ENCODE results near the gene PKMYT1. TPM values are rescaled to one million over a fixed set of nuclear protein-coding genes. Genes with fewer than 3 reads are reported as not detected.

Gene PKMYT1
- total RNA-seq, 2 donors from 2014 or later: 0.76 to 1.6 TPM

- intact Hi-C loops (cut with DNase I): no loop called here
Measured at GRCh38 chr16:2979669-2980226, 498 bp downstream of the PKMYT1 start.

GRCh38 chr16:2977440-2977839 is 2.8 kb downstream of the PKMYT1 start:
- intact Hi-C loops (cut with DNase I): no loop called here
- DNase-seq (ENCODE audit: low spot score): no peak

More at GRCh38 chr16:2979669-2980226, 498 bp downstream of the PKMYT1 start:
- no peak for DNase-seq (ENCODE audit: low spot score)

DNA sequence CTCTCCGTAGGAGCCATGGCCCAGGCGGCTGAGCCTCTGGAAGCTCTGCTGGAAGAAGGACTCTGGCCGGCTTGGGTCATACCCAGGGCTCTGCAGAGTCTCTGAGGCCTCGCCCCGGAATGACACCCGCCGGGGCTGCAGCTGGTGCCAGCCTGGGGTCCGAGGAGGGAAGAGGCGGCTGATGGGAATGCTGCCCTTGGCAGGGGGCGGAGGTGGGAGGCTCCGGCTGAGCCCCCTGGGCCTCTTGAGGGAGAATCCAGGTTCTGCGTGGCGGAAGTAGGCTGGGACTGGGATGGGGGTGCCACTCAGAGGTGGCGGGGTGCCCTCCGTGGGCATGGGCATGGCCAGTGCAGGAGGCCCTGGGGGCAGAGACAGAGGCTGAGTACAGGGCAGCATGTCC is 3.6 kb downstream of the PKMYT1 start:
- no peak for DNase-seq (ENCODE audit: low spot score)
- intact Hi-C loops (cut with DNase I): no loop called here

GRCh38 chr16:2976201-2976600 is 4.0 kb downstream of the PKMYT1 start:
- intact Hi-C loops (cut with DNase I): no loop called here

GRCh38 chr16:2975161-2975795 is 5.0 kb downstream of the PKMYT1 start:
- DNase-seq (ENCODE audit: low spot score): no peak
- intact Hi-C loops (cut with DNase I): no loop called here

More at GRCh38 chr16:2976201-2976600, 4.0 kb downstream of the PKMYT1 start:
- no peak for DNase-seq (ENCODE audit: low spot score)

DNA sequence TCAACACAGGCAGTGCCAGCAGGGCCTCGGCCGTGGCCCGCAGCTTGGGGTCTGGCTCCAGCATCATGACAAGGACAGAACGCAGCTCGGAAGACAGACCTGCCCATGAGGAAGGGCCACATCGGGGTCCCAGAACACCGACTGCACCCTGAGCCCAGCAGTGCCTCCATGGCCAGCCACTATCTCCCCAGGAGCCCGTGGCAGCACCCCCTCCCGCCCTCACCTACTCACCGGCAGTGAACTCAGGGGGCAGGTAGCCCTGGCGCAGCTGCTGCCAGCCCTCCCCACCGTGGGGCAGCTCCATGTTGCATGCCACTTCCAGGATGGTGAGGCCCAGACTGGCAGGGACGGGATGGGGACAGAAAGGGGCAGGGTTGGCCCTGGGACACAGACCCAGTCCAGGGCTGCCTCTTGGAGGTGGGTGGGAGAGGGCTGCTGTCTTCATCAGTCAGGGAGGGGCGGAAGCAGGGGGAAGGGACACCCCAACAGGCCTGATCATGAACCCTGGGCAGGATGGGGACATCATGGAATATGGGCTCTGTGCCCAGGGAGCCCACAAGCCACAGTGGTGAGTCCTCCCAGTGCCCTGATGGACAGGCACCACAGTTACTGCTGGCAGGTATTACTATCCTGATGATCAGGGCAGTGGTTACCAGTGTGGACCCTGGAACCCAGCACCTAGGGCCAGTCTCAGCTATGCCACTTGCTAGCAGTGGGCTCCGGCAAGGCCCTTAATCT is 5.8 kb downstream of the PKMYT1 start:
- no peak for DNase-seq (ENCODE audit: low spot score)
- intact Hi-C loops (cut with DNase I): no loop called here

DNA sequence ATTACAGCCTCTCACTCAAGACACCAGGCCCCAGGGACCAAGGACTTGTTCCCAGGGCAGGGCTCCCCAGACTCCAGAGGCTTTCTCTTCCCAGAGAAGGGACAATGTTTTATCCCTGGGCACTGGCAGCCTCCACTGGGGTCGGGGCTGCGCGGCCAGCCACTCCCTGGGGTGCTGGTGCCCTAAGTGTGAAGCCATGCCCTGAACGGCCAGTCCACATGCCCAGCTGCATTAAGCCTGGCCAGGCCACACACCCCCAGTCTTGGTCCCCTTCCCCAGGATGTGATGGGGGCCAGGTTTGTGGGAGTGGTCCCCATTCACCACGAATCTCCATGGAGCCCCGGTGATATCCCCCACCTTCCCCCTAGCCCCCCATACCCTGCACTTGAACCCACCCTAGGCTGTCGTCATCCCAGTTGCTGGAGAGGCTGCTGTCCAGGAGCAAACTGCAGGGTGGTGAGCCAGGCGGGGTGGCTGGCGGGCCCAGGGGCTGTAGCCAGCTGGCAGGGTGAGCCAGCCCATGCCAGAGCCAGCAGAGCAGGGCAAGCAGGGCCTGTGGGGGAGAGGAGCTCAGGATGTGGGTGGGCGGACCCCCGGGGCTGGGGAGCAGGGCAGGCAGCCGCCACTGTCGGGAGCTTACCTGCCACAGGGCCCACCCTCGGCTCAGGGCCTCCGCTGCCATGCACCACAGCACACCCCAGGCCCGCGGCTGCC is 6.5 kb downstream of the PKMYT1 start:
- no peak for DNase-seq (ENCODE audit: low spot score)
- intact Hi-C loops (cut with DNase I): no loop called here

DNA sequence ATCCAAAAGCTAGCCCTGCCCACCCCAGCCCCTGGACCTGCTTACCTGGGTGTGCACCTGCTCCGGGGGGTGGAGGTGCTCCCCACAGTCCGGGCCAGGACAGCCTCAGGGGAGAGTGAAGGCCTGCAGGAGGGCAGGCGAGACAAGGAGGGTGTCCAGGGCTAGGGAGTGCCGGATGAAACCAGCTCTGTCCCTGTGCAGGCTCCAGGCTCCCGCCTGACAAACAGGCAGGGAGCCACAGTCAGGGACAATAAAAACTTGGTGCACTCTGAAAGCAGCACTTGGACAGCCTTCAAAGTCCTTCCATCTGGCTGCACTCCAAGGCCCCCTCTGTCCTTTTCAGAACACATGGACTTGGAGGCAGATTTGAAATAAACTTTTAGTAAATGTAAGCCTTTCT is 7.2 kb downstream of the PKMYT1 start:
- intact Hi-C loops (cut with DNase I): no loop called here
- DNase-seq (ENCODE audit: low spot score): no peak

- no peak for DNase-seq (ENCODE audit: low spot score)
- intact Hi-C loops (cut with DNase I): no loop called here
Measured at GRCh38 chr16:2971985-2972784, 8.1 kb downstream of the PKMYT1 start.

DNA sequence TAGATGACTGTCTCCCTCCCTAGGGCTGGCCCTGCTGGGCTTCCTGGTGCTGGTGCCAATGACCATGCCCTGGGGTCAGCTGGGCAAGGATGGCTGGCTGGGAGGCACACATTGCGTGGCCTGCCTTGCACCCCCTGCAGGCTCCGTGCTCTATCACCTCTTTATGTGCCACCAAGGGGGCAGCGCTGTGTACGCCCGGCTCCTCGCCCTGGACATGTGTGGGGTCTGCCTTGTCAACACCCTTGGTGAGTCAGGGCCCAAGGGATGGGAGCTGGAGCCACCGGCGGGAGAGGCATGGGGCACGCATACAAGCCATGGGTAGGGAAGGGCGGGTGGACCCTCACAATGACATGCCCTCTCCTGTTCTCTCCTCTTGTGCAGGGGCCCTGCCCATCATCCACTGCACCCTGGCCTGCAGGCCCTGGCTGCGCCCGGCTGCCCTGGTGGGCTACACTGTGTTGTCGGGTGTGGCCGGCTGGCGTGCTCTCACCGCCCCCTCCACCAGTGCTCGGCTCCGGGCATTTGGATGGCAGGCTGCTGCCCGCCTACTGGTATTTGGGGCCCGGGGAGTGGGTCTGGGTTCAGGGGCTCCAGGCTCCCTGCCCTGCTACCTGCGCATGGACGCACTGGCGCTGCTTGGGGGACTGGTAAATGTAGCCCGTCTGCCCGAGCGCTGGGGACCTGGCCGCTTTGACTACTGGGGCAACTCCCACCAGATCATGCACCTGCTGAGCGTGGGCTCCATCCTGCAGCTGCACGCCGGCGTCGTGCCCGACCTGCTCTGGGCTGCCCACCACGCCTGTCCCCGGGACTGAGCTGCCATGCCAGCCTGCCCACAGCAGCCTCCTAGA is 8.9 kb downstream of the PKMYT1 start:
- intact Hi-C loops (cut with DNase I): no loop called here
- DNase-seq (ENCODE audit: low spot score): no peak

DNA sequence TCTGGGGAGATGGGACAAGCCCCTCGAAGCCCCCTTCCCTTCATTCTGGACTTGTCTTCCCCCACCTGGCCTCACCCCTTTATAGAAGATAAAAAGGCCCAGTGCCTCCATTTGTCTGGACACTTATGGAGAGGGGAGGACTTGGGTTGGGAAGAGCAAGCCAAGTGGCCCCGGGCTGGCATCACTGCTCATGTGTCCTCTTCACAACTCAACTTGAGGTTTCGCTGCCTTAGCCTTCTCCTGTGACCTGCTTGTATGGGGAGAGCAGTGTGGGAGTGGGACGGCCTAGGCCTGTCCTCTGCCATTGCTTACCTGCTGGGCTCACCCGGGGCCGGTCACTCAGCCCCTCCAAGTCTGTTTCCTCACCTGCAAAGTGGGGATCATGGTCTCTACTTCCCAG is 9.7 kb downstream of the PKMYT1 start:
- DNase-seq (ENCODE audit: low spot score): no peak
- intact Hi-C loops (cut with DNase I): no loop called here

DNA sequence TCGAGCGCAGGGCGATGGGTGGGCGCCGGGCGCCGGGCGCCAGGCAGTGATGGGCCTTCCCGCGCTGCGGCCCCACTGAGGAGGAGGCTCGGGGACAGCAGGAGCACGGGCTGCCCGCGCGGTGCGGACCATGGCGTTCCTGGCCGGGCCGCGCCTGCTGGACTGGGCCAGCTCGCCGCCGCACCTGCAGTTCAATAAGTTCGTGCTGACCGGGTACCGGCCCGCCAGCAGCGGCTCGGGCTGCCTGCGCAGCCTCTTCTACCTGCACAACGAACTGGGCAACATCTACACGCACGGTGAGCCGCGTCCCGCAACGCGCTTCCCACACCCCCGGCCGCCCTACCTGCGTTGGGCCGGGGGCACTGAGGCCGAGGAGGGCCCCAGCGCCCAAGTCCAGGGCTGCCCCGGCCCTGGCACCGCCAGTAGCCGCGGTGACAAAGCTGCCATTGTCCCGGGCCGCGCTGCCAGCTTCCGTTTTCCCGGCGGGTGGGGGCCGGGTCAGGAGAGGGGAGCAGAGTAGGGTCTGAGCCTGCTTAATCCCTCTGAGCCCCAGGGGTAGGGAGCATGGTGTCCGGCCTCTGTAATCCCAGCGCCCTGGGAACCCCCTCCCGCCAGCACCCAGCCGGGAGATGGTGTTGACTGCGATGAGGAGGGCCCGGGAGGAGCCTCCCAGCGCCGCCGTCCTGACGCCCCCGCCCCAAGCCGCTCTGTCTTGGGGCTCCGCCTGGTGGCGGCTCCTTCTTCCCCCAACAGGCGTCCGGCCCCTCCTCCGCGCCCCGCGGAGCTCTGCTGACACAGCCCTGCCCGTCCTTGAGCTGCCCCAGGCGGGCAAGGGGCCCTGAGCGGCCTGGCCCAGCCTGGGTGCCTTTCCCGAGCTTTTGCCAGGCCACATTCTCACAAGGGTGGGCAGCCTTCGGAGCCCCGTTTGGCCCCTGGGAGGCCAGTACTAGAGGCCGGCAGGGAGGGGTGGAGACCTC is 10.4 kb downstream of the PKMYT1 start:
- DNase-seq (ENCODE audit: low spot score): no peak
- intact Hi-C loops (cut with DNase I): no loop called here

DNA sequence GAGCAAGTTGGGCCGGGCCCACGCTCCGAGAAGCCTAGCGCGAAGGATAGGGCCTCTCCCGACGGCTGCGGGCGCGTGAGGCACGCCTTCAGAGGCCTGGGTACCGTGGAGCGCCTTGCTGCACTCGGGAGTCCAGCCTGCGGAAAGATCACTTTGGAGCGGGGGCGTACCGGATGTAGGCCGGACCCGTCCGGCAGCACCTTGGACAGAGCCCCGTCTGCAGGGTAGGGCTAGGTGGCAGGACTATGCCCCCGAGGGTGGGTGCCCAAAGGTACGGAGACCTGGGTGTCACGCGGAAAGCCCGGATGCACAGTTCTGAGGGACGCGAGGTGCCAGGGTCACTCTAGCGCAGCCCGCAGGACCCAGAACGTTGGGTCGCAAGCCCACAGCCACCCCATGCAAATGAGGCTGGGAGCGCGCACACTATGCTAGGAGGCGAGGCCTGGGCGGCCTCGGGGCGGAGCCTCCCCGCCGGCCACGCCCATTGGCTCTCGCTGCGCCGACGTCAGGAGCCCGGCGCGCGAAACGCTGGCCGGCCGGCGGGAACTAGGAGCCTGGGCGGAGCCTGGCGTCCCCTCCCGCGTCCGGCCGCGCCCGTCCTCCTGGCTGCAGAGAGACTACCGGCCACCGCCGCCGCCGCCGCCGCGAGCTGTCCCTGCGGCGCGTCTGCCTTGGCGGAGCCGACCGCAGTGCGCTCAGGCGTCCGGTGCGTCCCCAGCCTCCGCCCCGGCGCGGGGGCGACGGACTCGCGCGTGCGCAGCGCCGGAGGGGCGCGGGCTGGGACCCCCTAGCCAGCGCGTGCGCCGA is 11.3 kb downstream of the PKMYT1 start, which contains the start of gene PAQR4:
Gene PAQR4 (plus strand): TSS at position 611 of the 807 bp plus-strand sequence. CDS start 327 bp downstream, outside the sequence.
- DNase-seq (ENCODE audit: low spot score): peak; percentile 96
- intact Hi-C loops (cut with DNase I): no loop called here

GRCh38 chr16:2968368-2968737 is 11.9 kb downstream of the PKMYT1 start:
- intact Hi-C loops (cut with DNase I): no loop called here
- no peak for DNase-seq (ENCODE audit: low spot score)

GRCh38 chr16:2967721-2968161 is 12.5 kb downstream of the PKMYT1 start:
- no peak for DNase-seq (ENCODE audit: low spot score)
- intact Hi-C loops (cut with DNase I): no loop called here

DNA sequence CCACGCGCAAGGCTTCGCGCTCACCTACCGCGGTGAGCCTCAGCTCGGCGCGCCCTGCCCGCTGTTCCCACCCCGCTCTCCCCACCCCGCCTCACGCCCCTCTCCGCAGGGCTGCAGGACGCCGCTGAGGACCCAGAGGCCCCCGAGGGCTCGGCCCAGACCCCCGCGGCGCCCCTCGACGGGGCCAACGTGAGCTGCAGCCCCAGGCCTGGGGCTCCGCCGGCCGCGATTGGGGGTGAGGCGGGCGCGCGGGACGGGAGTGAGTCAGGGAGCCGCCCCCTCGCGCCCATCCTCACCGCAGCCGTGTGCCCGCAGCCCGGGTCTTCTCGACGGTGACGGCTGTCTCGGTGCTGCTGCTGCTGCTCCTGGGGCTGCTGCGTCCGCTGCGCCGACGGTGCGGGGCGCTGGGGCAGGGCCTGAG is 13.0 kb downstream of the PKMYT1 start:
- intact Hi-C loops (cut with DNase I): no loop called here
- no peak for DNase-seq (ENCODE audit: low spot score)

Measured in posterior vena cava (tissue), 2 donors.